ENCODE data around the gene PCED1A. TPM values are rescaled to one million over a fixed set of nuclear protein-coding genes. Genes with fewer than 3 reads are reported as not detected.

Gene PCED1A
- total and polyA plus RNA-seq, 2 of the 13 experiments (the other 11 are each of a cell fraction or from before 2014, with no cell fraction given), result 40.1 to 84.2 TPM

GRCh38 chr20:2869381-2869780 is 28.9 kb upstream of the PCED1A start:
- no peak overlapping the region for H3K4me2 ChIP-seq (ENCODE audit: low read depth, low read length)
- TF ChIP-seq ZMYM2 (CRISPR knock-in tag; IDR thresholded peaks at IDR 0.05) (no peak), ZNF703 (CRISPR knock-in tag; IDR thresholded peaks at IDR 0.05; ENCODE audit: borderline replicate concordance) (no peak), ZNF343 (CRISPR knock-in tag; IDR thresholded peaks at IDR 0.05) (no peak), MAFF (IDR thresholded peaks at IDR 0.05; ENCODE audit: low read depth, low read length) (no peak), MTA1 (CRISPR knock-in tag; IDR thresholded peaks at IDR 0.05; ENCODE audit: borderline replicate concordance) (no peak), ZMAT3 (CRISPR knock-in tag; conservative IDR thresholded peaks at IDR 0.05) (no peak), ZFP90 (CRISPR knock-in tag; IDR thresholded peaks at IDR 0.05; ENCODE audit: borderline replicate concordance) (no peak)
- TF ChIP-seq, protein P1, sequence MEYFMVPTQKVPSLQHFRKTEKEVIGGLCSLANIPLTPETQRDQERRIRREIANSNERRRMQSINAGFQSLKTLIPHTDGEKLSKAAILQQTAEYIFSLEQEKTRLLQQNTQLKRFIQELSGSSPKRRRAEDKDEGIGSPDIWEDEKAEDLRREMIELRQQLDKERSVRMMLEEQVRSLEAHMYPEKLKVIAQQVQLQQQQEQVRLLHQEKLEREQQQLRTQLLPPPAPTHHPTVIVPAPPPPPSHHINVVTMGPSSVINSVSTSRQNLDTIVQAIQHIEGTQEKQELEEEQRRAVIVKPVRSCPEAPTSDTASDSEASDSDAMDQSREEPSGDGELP (IDR thresholded peaks at IDR 0.05; ENCODE audit: borderline replicate concordance, low read depth), result no peak
- TF ChIP-seq, protein P2, sequence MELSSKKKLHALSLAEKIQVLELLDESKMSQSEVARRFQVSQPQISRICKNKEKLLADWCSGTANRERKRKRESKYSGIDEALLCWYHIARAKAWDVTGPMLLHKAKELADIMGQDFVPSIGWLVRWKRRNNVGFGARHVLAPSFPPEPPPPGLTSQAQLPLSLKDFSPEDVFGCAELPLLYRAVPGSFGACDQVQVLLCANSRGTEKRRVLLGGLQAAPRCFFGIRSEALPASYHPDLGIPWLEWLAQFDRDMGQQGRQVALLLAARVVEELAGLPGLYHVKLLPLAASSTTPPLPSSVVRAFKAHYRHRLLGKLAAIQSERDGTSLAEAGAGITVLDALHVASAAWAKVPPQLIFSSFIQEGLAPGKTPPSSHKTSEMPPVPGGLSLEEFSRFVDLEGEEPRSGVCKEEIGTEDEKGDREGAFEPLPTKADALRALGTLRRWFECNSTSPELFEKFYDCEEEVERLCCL (CRISPR knock-in tag; IDR thresholded peaks at IDR 0.05; ENCODE audit: borderline replicate concordance), result no peak
- TF ChIP-seq, protein P3, sequence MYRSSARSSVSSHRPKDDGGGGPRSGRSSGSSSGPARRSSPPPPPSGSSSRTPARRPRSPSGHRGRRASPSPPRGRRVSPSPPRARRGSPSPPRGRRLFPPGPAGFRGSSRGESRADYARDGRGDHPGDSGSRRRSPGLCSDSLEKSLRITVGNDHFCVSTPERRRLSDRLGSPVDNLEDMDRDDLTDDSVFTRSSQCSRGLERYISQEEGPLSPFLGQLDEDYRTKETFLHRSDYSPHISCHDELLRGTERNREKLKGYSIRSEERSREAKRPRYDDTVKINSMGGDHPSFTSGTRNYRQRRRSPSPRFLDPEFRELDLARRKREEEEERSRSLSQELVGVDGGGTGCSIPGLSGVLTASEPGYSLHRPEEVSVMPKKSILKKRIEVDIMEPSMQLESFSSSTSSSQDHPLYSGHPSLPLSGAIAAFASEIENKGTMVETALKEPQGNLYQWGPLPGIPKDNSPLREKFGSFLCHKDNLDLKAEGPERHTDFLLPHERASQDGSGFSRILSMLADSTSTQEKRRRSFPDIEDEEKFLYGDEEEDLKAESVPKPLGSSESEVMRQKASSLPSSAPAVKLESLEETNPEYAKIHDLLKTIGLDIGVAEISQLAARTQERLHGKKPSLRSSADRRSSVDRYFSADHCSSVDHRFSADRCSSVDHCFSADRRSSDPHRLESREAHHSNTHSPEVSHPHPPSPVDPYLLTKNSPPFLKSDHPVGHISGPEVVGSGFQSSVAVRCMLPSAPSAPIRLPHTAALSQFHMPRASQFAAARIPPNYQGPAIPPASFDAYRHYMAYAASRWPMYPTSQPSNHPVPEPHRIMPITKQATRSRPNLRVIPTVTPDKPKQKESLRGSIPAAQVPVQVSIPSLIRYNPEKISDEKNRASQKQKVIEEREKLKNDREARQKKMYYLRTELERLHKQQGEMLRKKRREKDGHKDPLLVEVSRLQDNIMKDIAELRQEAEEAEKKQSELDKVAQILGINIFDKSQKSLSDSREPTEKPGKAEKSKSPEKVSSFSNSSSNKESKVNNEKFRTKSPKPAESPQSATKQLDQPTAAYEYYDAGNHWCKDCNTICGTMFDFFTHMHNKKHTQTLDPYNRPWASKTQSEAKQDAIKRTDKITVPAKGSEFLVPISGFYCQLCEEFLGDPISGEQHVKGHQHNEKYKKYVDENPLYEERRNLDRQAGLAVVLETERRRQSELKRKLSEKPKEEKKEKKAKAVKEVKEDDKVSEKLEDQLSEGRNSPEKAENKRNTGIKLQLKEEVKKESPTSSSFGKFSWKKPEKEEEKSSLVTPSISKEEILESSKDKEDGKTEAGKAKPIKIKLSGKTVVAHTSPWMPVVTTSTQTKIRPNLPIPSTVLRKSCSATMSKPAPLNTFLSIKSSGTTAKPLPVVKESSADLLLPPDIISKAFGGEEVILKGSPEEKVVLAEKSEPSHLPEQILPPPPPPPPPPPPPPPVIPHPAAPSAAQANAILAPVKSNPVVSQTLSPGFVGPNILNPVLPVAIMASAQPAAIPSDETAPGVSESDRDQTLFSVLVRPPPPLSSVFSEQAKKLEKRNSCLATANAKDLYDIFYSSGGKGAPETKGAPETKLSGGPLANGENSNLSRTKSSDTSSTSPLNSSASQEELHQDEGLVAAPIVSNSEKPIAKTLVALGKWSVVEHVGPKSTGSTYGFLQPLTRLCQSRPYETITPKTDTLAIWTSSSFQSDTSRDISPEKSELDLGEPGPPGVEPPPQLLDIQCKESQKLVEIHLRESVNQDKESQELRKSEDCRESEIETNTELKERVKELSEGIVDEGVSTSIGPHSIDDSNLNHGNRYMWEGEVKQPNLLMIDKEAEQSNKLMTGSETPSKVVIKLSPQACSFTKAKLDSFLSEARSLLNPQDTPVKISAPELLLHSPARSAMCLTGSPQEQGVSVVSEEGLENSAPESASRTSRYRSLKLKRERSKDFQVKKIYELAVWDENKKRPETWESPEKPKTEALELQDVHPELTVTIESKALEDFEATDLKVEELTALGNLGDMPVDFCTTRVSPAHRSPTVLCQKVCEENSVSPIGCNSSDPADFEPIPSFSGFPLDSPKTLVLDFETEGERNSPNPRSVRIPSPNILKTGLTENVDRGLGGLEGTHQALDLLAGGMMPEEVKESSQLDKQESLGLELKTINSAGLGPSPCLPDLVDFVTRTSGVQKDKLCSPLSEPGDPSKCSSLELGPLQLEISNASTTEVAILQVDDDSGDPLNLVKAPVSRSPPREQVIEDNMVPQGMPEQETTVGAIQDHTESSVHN (CRISPR knock-in tag; IDR thresholded peaks at IDR 0.05), result no peak
- no peak overlapping the region for H3K4me3 ChIP-seq (replicated peaks in 1 of 3; ENCODE audit: insufficient read depth in 1 of 3, low read depth in 2 of 3, low read length in 3 of 3)
- ATAC-seq, result no peak
- H3K27ac ChIP-seq (ENCODE audit: extremely low read length, insufficient read depth, low read length), result no peak overlapping the region
- no peak overlapping the region for H2AFZ ChIP-seq (ENCODE audit: low read length)
- peaks cover 34% of the 10 kb centered on the region for H3K4me1 ChIP-seq (ENCODE audit: insufficient read depth, low read length)
- in situ Hi-C loops (cut with HindIII; ENCODE audit: extremely low pct_ligation_motif_present, low pct_unique_long_range_greater_than_20kb), result no loop called here
- no peaks in the 10 kb centered on the region for H3K9me3 ChIP-seq (ENCODE audit: low read length)
- H3K36me3 ChIP-seq (replicated peaks in 1 of 2; ENCODE audit: control insufficient read depth in 1 of 2, insufficient read depth in 2 of 2, low read length in 2 of 2), result peaks cover 0 to 4% of the 10 kb centered on the region in 2 experiments; a peak in 2 of 5 replicates
- H3K79me2 ChIP-seq (ENCODE audit: insufficient read depth, low read length), result peaks cover 7% of the 10 kb centered on the region
- FAIRE-seq, result no peak
- no peak for DNase-seq (ENCODE audit: low spot score)
- ChIA-PET CTCF (ENCODE audit: low intra/inter-chr PET ratio, low total read pairs) (no interaction called here), POLR2A (no interaction called here)
- H4K20me1 ChIP-seq (ENCODE audit: insufficient read depth, low read length), result no peaks in the 10 kb centered on the region
- peaks cover 0 to 18% of the 10 kb centered on the region in 2 experiments; a peak in 3 of 5 replicates for H3K27me3 ChIP-seq (ENCODE audit: control insufficient read depth in 1 of 2, insufficient read depth in 2 of 2, low read length in 2 of 2)
- intact Hi-C loops (cut with micrococcal nuclease; ENCODE audit: unreplicated experiment), result no loop called here
- no peak overlapping the region for H3K9ac ChIP-seq (ENCODE audit: insufficient read depth, low read depth, low read length)
- WGBS (ENCODE audit: low lambda C conversion rate), result 75% methylated on average over 3 of the region's 3 CpGs
- BruUV-seq (replicated peaks), result no TSS peak

All from HepG2 (cell line).